Neural cell (in vitro differentiated cells): ENCODE data around the gene C1QTNF1. TPM values are rescaled to one million over a fixed set of nuclear protein-coding genes. Genes with fewer than 3 reads are reported as not detected.

Experiments
- H2AFZ ChIP-seq: fragments of 200-600, 300-800 bp; sonication (generic), shearing (Covaris generic); 2 replicates; pipeline ENCODE4 v1.6.0; 2014; ENCODE audit warnings: low read depth, mild to moderate bottlenecking, antibody characterized with exemption, low read length, moderate library complexity
- H3F3A ChIP-seq: fragments of 200-600 bp; shearing (Covaris generic); 2 replicates; pipeline ENCODE4 v1.6.1; 2016; ENCODE audit warnings: mild to moderate bottlenecking, moderate library complexity, mixed read lengths, antibody characterized with exemption, low read length; ENCODE audit not compliant: insufficient read depth, poor library complexity, severe bottlenecking
- H3K27ac ChIP-seq: fragments of 200-600, 300-800 bp; sonication (generic), shearing (Covaris generic); 2 replicates; pipeline ENCODE4 v1.5.1; 2014; ENCODE audit warnings: mild to moderate bottlenecking, low read length, moderate library complexity
- H3K27me3 ChIP-seq: fragments of 300-800, 200-600 bp; sonication (generic), shearing (Covaris generic); 2 replicates; pipeline ENCODE4 v1.6.0; 2014; ENCODE audit warnings: mild to moderate bottlenecking, low read depth, low read length, moderate library complexity; ENCODE audit not compliant: insufficient read depth
- H3K36me3 ChIP-seq: fragments of 300-800, 200-600 bp; sonication (generic), shearing (Covaris generic); 2 replicates; pipeline ENCODE4 v1.5.1; 2014; ENCODE audit warnings: mild to moderate bottlenecking, antibody characterized with exemption, low read length, moderate library complexity; ENCODE audit not compliant: insufficient read depth
- H3K4me2 ChIP-seq: fragments of 300-800, 200-600 bp; sonication (generic), shearing (Covaris generic); 2 replicates; pipeline ENCODE4 v1.6.0; 2014; ENCODE audit warnings: mild to moderate bottlenecking, low read length
- H3K4me3 ChIP-seq: fragments of 300-800, 200-600 bp; sonication (generic), shearing (Covaris generic); 2 replicates; pipeline ENCODE4 v1.5.1; 2014; ENCODE audit warnings: mild to moderate bottlenecking, low read length, moderate library complexity
- H3K79me2 ChIP-seq: fragments of 200-600 bp; shearing (Covaris generic); replicated peaks from 2 replicates; pipeline ENCODE4 v1.6.0; 2014; ENCODE audit warnings: mild to moderate bottlenecking, low read length, moderate library complexity; ENCODE audit not compliant: insufficient read depth
- H3K9ac ChIP-seq: fragments of 300-800, 200-600 bp; sonication (generic), shearing (Covaris generic); 2 replicates; pipeline ENCODE4 v1.6.1; 2016; ENCODE audit warnings: mild to moderate bottlenecking, low read length, mixed read lengths
- H3K9me2 ChIP-seq: fragments of 200-600 bp; shearing (Covaris generic); 2 replicates; pipeline ENCODE4 v1.6.1; 2016; ENCODE audit warnings: mild to moderate bottlenecking, low read length, mixed read lengths; ENCODE audit not compliant: insufficient read depth
- H3K9me3 ChIP-seq: fragments of 200-600, 300-800 bp; sonication (generic), shearing (Covaris generic); 2 replicates; pipeline ENCODE4 v1.6.1; 2016; ENCODE audit warnings: mild to moderate bottlenecking, mixed run types, low read length, moderate library complexity, mixed read lengths
- H4K20me1 ChIP-seq: fragments of 200-600 bp; shearing (Covaris generic); 2 replicates; pipeline ENCODE4 v1.6.1; 2016; ENCODE audit warnings: mild to moderate bottlenecking, mixed run types; ENCODE audit not compliant: insufficient read depth
- EP300 ChIP-seq: fragments of 450-650 bp; conservative IDR thresholded peaks from 2 replicates; pipeline ENCODE4 v1.6.1; 2014; ENCODE audit warnings: antibody characterized with exemption, mild to moderate bottlenecking, moderate library complexity; ENCODE audit not compliant: poor library complexity, severe bottlenecking
- EZH2 ChIP-seq: fragments of 200-600, 300-800 bp; shearing (Covaris generic), sonication (generic); IDR thresholded peaks from 2 replicates; pipeline ENCODE4 v1.6.1; 2014; ENCODE audit warnings: antibody characterized with exemption, low read length, borderline replicate concordance, mild to moderate bottlenecking; ENCODE audit not compliant: insufficient read depth, poor library complexity, severe bottlenecking
- MXI1 ChIP-seq: fragments of 450-650 bp; conservative IDR thresholded peaks from 2 replicates; pipeline ENCODE4 v1.6.1; 2014; ENCODE audit warnings: antibody characterized with exemption, mild to moderate bottlenecking; ENCODE audit not compliant: poor library complexity, severe bottlenecking
- POLR2AphosphoS5 ChIP-seq: IDR thresholded peaks from 2 replicates; pipeline ENCODE4 v1.6.1; 2012
- RAD21 ChIP-seq: fragments of 450-650 bp; conservative IDR thresholded peaks from 2 replicates; pipeline ENCODE4 v1.6.1; 2014; ENCODE audit warnings: antibody characterized with exemption, mild to moderate bottlenecking, moderate library complexity
- REST ChIP-seq: IDR thresholded peaks from 2 replicates; pipeline ENCODE4 v1.6.1; 2012; ENCODE audit warnings: borderline replicate concordance
- SMC3 ChIP-seq: fragments of 450-650 bp; conservative IDR thresholded peaks from 2 replicates; pipeline ENCODE4 v1.6.1; 2014; ENCODE audit warnings: antibody characterized with exemption, mild to moderate bottlenecking, moderate library complexity; ENCODE audit not compliant: poor library complexity
- TAF1 ChIP-seq: IDR thresholded peaks from 2 replicates; pipeline ENCODE4 v1.6.1; 2012; ENCODE audit warnings: low read depth
- polyA plus RNA-seq: library from polyadenylated mRNA; depleted of rRNA; stranded (reverse); fragments of >200 nt; gene quantifications from 2 replicates; pipeline ENCODE4 v1.2.3, GENCODE V29; 2014
- TF ChIP-seq, protein P1 (sequence below): fragments of 450-650 bp; IDR thresholded peaks from 2 replicates; pipeline ENCODE4 v1.5.1; 2014; ENCODE audit warnings: antibody characterized with exemption, mild to moderate bottlenecking, moderate library complexity; ENCODE audit not compliant: poor library complexity, severe bottlenecking

Gene C1QTNF1
- polyA plus RNA-seq, 1 donor from 2014 or later = 0.16 TPM

GRCh38 chr17:79088247-79088996 lies 64.5 kb downstream of the C1QTNF1 start:
- no peaks in the 10 kb centered on the region for H3K36me3 ChIP-seq
- TF ChIP-seq RAD21 (no peak), EZH2 (no peak), MXI1 (no peak), POLR2AphosphoS5 (no peak), REST (no peak), EP300 (no peak), TAF1 (no peak), SMC3 (no peak)
- TF ChIP-seq, protein P1, sequence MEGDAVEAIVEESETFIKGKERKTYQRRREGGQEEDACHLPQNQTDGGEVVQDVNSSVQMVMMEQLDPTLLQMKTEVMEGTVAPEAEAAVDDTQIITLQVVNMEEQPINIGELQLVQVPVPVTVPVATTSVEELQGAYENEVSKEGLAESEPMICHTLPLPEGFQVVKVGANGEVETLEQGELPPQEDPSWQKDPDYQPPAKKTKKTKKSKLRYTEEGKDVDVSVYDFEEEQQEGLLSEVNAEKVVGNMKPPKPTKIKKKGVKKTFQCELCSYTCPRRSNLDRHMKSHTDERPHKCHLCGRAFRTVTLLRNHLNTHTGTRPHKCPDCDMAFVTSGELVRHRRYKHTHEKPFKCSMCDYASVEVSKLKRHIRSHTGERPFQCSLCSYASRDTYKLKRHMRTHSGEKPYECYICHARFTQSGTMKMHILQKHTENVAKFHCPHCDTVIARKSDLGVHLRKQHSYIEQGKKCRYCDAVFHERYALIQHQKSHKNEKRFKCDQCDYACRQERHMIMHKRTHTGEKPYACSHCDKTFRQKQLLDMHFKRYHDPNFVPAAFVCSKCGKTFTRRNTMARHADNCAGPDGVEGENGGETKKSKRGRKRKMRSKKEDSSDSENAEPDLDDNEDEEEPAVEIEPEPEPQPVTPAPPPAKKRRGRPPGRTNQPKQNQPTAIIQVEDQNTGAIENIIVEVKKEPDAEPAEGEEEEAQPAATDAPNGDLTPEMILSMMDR = no peak
- no peak overlapping the region for H3K4me2 ChIP-seq
- H3K79me2 ChIP-seq = no peaks in the 10 kb centered on the region
- H2AFZ ChIP-seq = no peak overlapping the region
- H3K4me3 ChIP-seq = no peak overlapping the region
- H3K27me3 ChIP-seq = no peaks in the 10 kb centered on the region
- H3K9ac ChIP-seq = no peak overlapping the region
- H3F3A ChIP-seq = no peaks in the 10 kb centered on the region
- H3K27ac ChIP-seq = no peak overlapping the region
- H4K20me1 ChIP-seq = no peaks in the 10 kb centered on the region
- H3K9me3 ChIP-seq = no peaks in the 10 kb centered on the region
- H3K9me2 ChIP-seq = no peaks in the 10 kb centered on the region

- Histone ChIP-seq H3K4me2 (no peak overlapping the region), H3F3A (no peaks in the 10 kb centered on the region), H3K9me2 (no peaks in the 10 kb centered on the region), H3K9ac (no peak overlapping the region), H4K20me1 (no peaks in the 10 kb centered on the region), H3K27me3 (no peaks in the 10 kb centered on the region), H3K9me3 (no peaks in the 10 kb centered on the region), H3K36me3 (no peaks in the 10 kb centered on the region), H3K27ac (no peak overlapping the region), H2AFZ (no peak overlapping the region), H3K4me3 (no peak overlapping the region), H3K79me2 (no peaks in the 10 kb centered on the region)
- TF ChIP-seq POLR2AphosphoS5 (no peak), MXI1 (no peak), EZH2 (no peak), REST (no peak), TAF1 (no peak), EP300 (no peak), SMC3 (no peak), RAD21 (no peak)
- TF ChIP-seq, protein P1 = no peak
Measured at GRCh38 chr17:79088997-79089328, 65.0 kb downstream of the C1QTNF1 start.
